OCI-LY3 (cell line): ENCODE data around the gene SMPDL3B.

Source experiments
- H2AFZ ChIP-seq: fragments of 200-600, 300-600 bp; shearing (Covaris generic); 2 replicates; pipeline ENCODE4 v1.6.0; 2014; ENCODE audit warnings: antibody characterized with exemption, low read depth, low read length
- H3K27ac ChIP-seq: fragments of 200-600, 300-600 bp; sonication (generic); 2 replicates; pipeline ENCODE4 v1.5.1; 2014; ENCODE audit warnings: mild to moderate bottlenecking, low read length, moderate library complexity, mixed read lengths
- H3K27me3 ChIP-seq: fragments of 200-600, 300-600 bp; sonication (generic); 2 replicates; pipeline ENCODE4 v1.6.1; 2014; ENCODE audit warnings: low read depth, low read length, mixed read lengths
- H3K36me3 ChIP-seq: fragments of 200-600, 300-600 bp; sonication (generic); replicated peaks from 2 replicates; pipeline ENCODE3; 2014; ENCODE audit warnings: low read depth, low read length, mixed read lengths
- H3K4me1 ChIP-seq: fragments of 300-600, 200-600 bp; sonication (generic); 2 replicates; pipeline ENCODE4 v1.6.1; 2014; ENCODE audit warnings: low read length, mixed read lengths
- H3K4me2 ChIP-seq: fragments of 200-600, 300-600 bp; sonication (generic); 2 replicates; pipeline ENCODE4 v1.6.1; 2014; ENCODE audit warnings: low read length, mixed read lengths
- H3K4me3 ChIP-seq: fragments of 300-600, 200-600 bp; sonication (generic); 2 replicates; pipeline ENCODE4 v1.5.1; 2014; ENCODE audit warnings: antibody characterized with exemption, mild to moderate bottlenecking, low read length, moderate library complexity
- H3K79me2 ChIP-seq: fragments of 300-600, 200-600 bp; shearing (Covaris generic); 2 replicates; pipeline ENCODE4 v1.6.1; 2014; ENCODE audit warnings: mild to moderate bottlenecking, low read length, mixed read lengths
- H3K9ac ChIP-seq: fragments of 300-600, 200-600 bp; shearing (Covaris generic); 2 replicates; pipeline ENCODE4 v1.6.0; 2014; ENCODE audit warnings: mild to moderate bottlenecking, low read length, moderate library complexity
- H3K9me3 ChIP-seq: fragments of 200-600, 300-600 bp; shearing (Covaris generic); 2 replicates; pipeline ENCODE4 v1.6.1; 2014; ENCODE audit warnings: low read length, mixed read lengths; ENCODE audit not compliant: insufficient read depth
- H4K20me1 ChIP-seq: fragments of 200-600, 300-600 bp; sonication (generic); 2 replicates; pipeline ENCODE4 v1.6.1; 2016; ENCODE audit warnings: low read length, mixed read lengths; ENCODE audit not compliant: insufficient read depth
- CTCF ChIP-seq: fragments of 200-600, 300-600 bp; sonication (generic); IDR thresholded peaks from 2 replicates; pipeline ENCODE4 v1.5.1; 2014; ENCODE audit warnings: antibody characterized with exemption, low read length, low read depth
- EZH2phosphoT487 ChIP-seq: fragments of 200-600 bp; shearing (Covaris generic); IDR thresholded peaks from 2 replicates; pipeline ENCODE4 v1.6.1; 2018; ENCODE audit warnings: antibody characterized with exemption, mixed run types, low read depth

SMPDL3B gene

GRCh38 chr1:27886353-27886679, 48.5 kb upstream of the SMPDL3B start:
- Histone ChIP-seq H3K4me1 (peaks cover 37% of the 10 kb centered on the region), H3K79me2 (no peaks in the 10 kb centered on the region), H3K27ac (no peak overlapping the region), H3K27me3 (no peaks in the 10 kb centered on the region), H2AFZ (no peak overlapping the region), H3K4me2 (no peak overlapping the region), H4K20me1 (no peaks in the 10 kb centered on the region), H3K9me3 (no peaks in the 10 kb centered on the region), H3K36me3 (peaks cover 5% of the 10 kb centered on the region), H3K9ac (no peak overlapping the region), H3K4me3 (no peak overlapping the region)
- TF ChIP-seq CTCF (no peak), EZH2phosphoT487 (no peak)

GRCh38 chr1:27886744-27887143, 48.1 kb upstream of the SMPDL3B start:
- H3K27me3 ChIP-seq = no peaks in the 10 kb centered on the region
- no peak overlapping the region for H3K9ac ChIP-seq
- H3K9me3 ChIP-seq = no peaks in the 10 kb centered on the region
- TF ChIP-seq EZH2phosphoT487 (no peak), CTCF (no peak)
- H3K36me3 ChIP-seq = peaks cover 7% of the 10 kb centered on the region
- H3K79me2 ChIP-seq = no peaks in the 10 kb centered on the region
- H4K20me1 ChIP-seq = 0 out of 2 replicates have a peak, but pooled peaks cover under 1% of the 10 kb centered on the region
- H2AFZ ChIP-seq = no peak overlapping the region
- peaks cover 41% of the 10 kb centered on the region for H3K4me1 ChIP-seq
- H3K4me3 ChIP-seq = no peak overlapping the region
- H3K27ac ChIP-seq = 0 out of 2 replicates have a peak overlapping the region, but pooled peaks have one; percentile 21
- H3K4me2 ChIP-seq = no peak overlapping the region

- H3K9ac ChIP-seq = no peak overlapping the region
- no peak for TF ChIP-seq CTCF
- TF ChIP-seq EZH2phosphoT487 = no peak
- no peaks in the 10 kb centered on the region for H3K9me3 ChIP-seq
- no peaks in the 10 kb centered on the region for H3K27me3 ChIP-seq
- H3K36me3 ChIP-seq = peaks cover 13% of the 10 kb centered on the region
- no peak overlapping the region for H2AFZ ChIP-seq
- H3K4me2 ChIP-seq = peak overlapping the region; percentile 22; the same call in 1 of the 2 replicates
- H4K20me1 ChIP-seq = 0 out of 2 replicates have a peak, but pooled peaks cover 3% of the 10 kb centered on the region
- peaks cover 48% of the 10 kb centered on the region for H3K4me1 ChIP-seq
- H3K27ac ChIP-seq = peak overlapping the region; percentile 21
- no peak overlapping the region for H3K4me3 ChIP-seq
- no peaks in the 10 kb centered on the region for H3K79me2 ChIP-seq
Observed at GRCh38 chr1:27887215-27888021, 47.4 kb upstream of the SMPDL3B start.

GRCh38 chr1:27889506-27889905, 45.3 kb upstream of the SMPDL3B start:
- H3K27ac ChIP-seq = no peak overlapping the region
- no peak overlapping the region for H3K4me3 ChIP-seq
- no peaks in the 10 kb centered on the region for H3K79me2 ChIP-seq
- H3K36me3 ChIP-seq = peaks cover 26% of the 10 kb centered on the region
- H4K20me1 ChIP-seq = 0 out of 2 replicates have a peak, but pooled peaks cover 3% of the 10 kb centered on the region
- H3K9ac ChIP-seq = no peak overlapping the region
- H3K4me2 ChIP-seq = no peak overlapping the region
- TF ChIP-seq CTCF (no peak), EZH2phosphoT487 (no peak)
- no peaks in the 10 kb centered on the region for H3K27me3 ChIP-seq
- no peaks in the 10 kb centered on the region for H3K9me3 ChIP-seq
- H2AFZ ChIP-seq = no peak overlapping the region
- H3K4me1 ChIP-seq = peaks cover 47% of the 10 kb centered on the region
